Caco-2 (cell line): Measurements from ENCODE around the gene SHLD1. TPM values are rescaled to one million over a fixed set of nuclear protein-coding genes. Genes with fewer than 3 reads are reported as not detected.

ENCODE experiments used
- BruUV-seq: library from RNA; stranded (reverse); fragments of 400-500 nt; replicated peaks from 2 replicates; lab custom pipeline; 2021; lab: Mats Ljungman, UMichigan
- CTCF ChIA-PET: fragments of 300-600 bp; sonication (Branson Sonifier 250); formaldehyde crosslinking; loops from one replicate; lab custom pipeline; 2022; ENCODE audit warnings: antibody characterized with exemption; lab: Charles Lee
- POLR2A ChIA-PET: fragments of 300-600 bp; sonication (Branson Sonifier 250); formaldehyde crosslinking; loops from one replicate; lab custom pipeline; 2022; ENCODE audit warnings: antibody characterized with exemption; lab: Charles Lee
- DNase-seq, 2 experiments: peaks; one replicate each; pipeline versions ENCODE4 v3.0.0 to v3.0.0-alpha.2; 2020 to 2022
- H3K27me3 ChIP-seq: replicated peaks from 2 replicates; pipeline ENCODE4 v1.6.0; 2011; ENCODE audit warnings: low read length; ENCODE audit not compliant: control insufficient read depth, insufficient read depth
- H3K36me3 ChIP-seq: 2 replicates; pipeline ENCODE4 v1.5.1; 2011; ENCODE audit warnings: low read length; ENCODE audit not compliant: control insufficient read depth, insufficient read depth
- H3K4me1 ChIP-seq: fragments of 250-450 bp; sonication (Bioruptor Pico); 2 replicates; pipeline ENCODE4 v1.5.1; 2020; ENCODE audit warnings: mild to moderate bottlenecking
- H3K4me3 ChIP-seq: 2 replicates; pipeline ENCODE4 v1.5.1; 2011; ENCODE audit warnings: low read depth, mild to moderate bottlenecking, control low read depth, low read length
- H3K9me3 ChIP-seq: fragments of 250-450 bp; sonication (Bioruptor Pico); 2 replicates; pipeline ENCODE4 v1.5.1; 2020; ENCODE audit warnings: mild to moderate bottlenecking, moderate library complexity
- H3K27ac Mint-ChIP-seq: one replicate; pipeline ENCODE4 v1.8.0; 2022; ENCODE audit warnings: mixed read lengths; ENCODE audit not compliant: unreplicated experiment
- H3K27me3 Mint-ChIP-seq: one replicate; pipeline ENCODE4 v1.8.0; 2022; ENCODE audit warnings: mixed read lengths; ENCODE audit not compliant: insufficient read depth, unreplicated experiment
- H3K36me3 Mint-ChIP-seq: one replicate; pipeline ENCODE4 v1.8.0; 2022; ENCODE audit warnings: mild to moderate bottlenecking, mixed read lengths; ENCODE audit not compliant: insufficient read depth, unreplicated experiment
- H3K4me1 Mint-ChIP-seq: one replicate; pipeline ENCODE4 v1.8.0; 2022; ENCODE audit warnings: low read depth, mixed read lengths; ENCODE audit not compliant: unreplicated experiment
- H3K4me3 Mint-ChIP-seq: one replicate; pipeline ENCODE4 v1.8.0; 2022; ENCODE audit warnings: mild to moderate bottlenecking, moderate library complexity, mixed read lengths; ENCODE audit not compliant: unreplicated experiment
- H3K9me3 Mint-ChIP-seq: one replicate; pipeline ENCODE4 v1.8.0; 2022; ENCODE audit warnings: mixed read lengths; ENCODE audit not compliant: unreplicated experiment
- CTCF ChIP-seq, 2 experiments: fragments of 200-600 bp in 1 of 2; IDR thresholded peaks; 1 replicate in 1 of 2; 2 replicates in 1 of 2; pipeline versions ENCODE4 v1.5.1 to v1.8.0; 2011 to 2022; ENCODE audit warnings: antibody characterized with exemption in 1 of 2, control low read depth in 1 of 2, inconsistent platforms in 1 of 2, low read depth in 1 of 2, low read length in 1 of 2, mild to moderate bottlenecking in 1 of 2, moderate library complexity in 1 of 2; ENCODE audit not compliant: insufficient read depth in 1 of 2, severe bottlenecking in 1 of 2, unreplicated experiment in 1 of 2
- intact Hi-C: fragments of 100-400 bp; cut with micrococcal nuclease; formaldehyde crosslinking; loops from one replicate; pipeline ENCODE4 v1.10.0; 2022; ENCODE audit not compliant: unreplicated experiment
- total RNA-seq: library from RNA; stranded (reverse); gene quantifications from 2 replicates; pipeline ENCODE4 v1.2.3, GENCODE V29; 2022

Gene SHLD1
- total RNA-seq, 1 experiment from 2014 or later: 4.8 TPM

GRCh38 chr20:5806457-5807263, 56.5 kb downstream of the SHLD1 start:
- no peaks in the 10 kb centered on the region for H3K27me3 Mint-ChIP-seq
- no peak overlapping the region for H3K4me3 Mint-ChIP-seq
- no peaks in the 10 kb centered on the region for H3K9me3 Mint-ChIP-seq
- Histone ChIP-seq H3K27me3 (no peaks in the 10 kb centered on the region), H3K36me3 (no peaks in the 10 kb centered on the region), H3K9me3 (no peaks in the 10 kb centered on the region), H3K4me3 (no peak overlapping the region), H3K4me1 (peaks cover 12% of the 10 kb centered on the region; the same call in 1 of the 2 replicates)
- intact Hi-C loops: loop anchor here (5.0 kb wide), 1 partner anchor 126 kb away; no protein-coding TSS in a partner anchor
- TF ChIP-seq CTCF (IDR thresholded peaks at IDR 0.05; ENCODE audit: insufficient read depth in 1 of 2, low read depth in 1 of 2, low read length in 1 of 2, severe bottlenecking in 1 of 2, unreplicated experiment in 1 of 2): no peak
- BruUV-seq: no TSS peak
- CTCF ChIA-PET: interaction anchor here (1.0 kb wide), 1 partner anchor 126 kb away, joined by 3 read pairs; no protein-coding TSS in a partner anchor
- H3K36me3 Mint-ChIP-seq: peaks cover 5% of the 10 kb centered on the region
- no peak overlapping the region for H3K27ac Mint-ChIP-seq
- DNase-seq: no peak
- POLR2A ChIA-PET: no interaction called here
- H3K4me1 Mint-ChIP-seq: no peaks in the 10 kb centered on the region

- ChIA-PET POLR2A (no interaction called here), CTCF (no interaction called here)
- Mint-ChIP-seq H3K27me3 (no peaks in the 10 kb centered on the region), H3K36me3 (peaks cover 5% of the 10 kb centered on the region), H3K27ac (no peak overlapping the region), H3K9me3 (no peaks in the 10 kb centered on the region), H3K4me1 (no peaks in the 10 kb centered on the region), H3K4me3 (no peak overlapping the region)
- no peak for DNase-seq
- TF ChIP-seq CTCF (IDR thresholded peaks at IDR 0.05; ENCODE audit: insufficient read depth in 1 of 2, low read depth in 1 of 2, low read length in 1 of 2, severe bottlenecking in 1 of 2, unreplicated experiment in 1 of 2): no peak
- intact Hi-C loops: loop anchor here (5.0 kb wide), 1 partner anchor 125 kb away; no protein-coding TSS in a partner anchor
- no peaks in the 10 kb centered on the region for H3K9me3 ChIP-seq
- BruUV-seq: no TSS peak
- no peak overlapping the region for H3K4me3 ChIP-seq
- peaks cover 12% of the 10 kb centered on the region; the same call in 1 of the 2 replicates for H3K4me1 ChIP-seq
- H3K36me3 ChIP-seq: no peaks in the 10 kb centered on the region
- H3K27me3 ChIP-seq: no peaks in the 10 kb centered on the region
Observed at GRCh38 chr20:5807431-5807830, 57.2 kb downstream of the SHLD1 start.

GRCh38 chr20:5808901-5809300, 58.7 kb downstream of the SHLD1 start:
- POLR2A ChIA-PET: no interaction called here
- no peaks in the 10 kb centered on the region for H3K4me1 Mint-ChIP-seq
- TF ChIP-seq CTCF (IDR thresholded peaks at IDR 0.05; ENCODE audit: insufficient read depth in 1 of 2, low read depth in 1 of 2, low read length in 1 of 2, severe bottlenecking in 1 of 2, unreplicated experiment in 1 of 2): no peak
- Histone ChIP-seq H3K36me3 (no peaks in the 10 kb centered on the region), H3K27me3 (no peaks in the 10 kb centered on the region), H3K4me1 (peaks cover 12% of the 10 kb centered on the region; the same call in 1 of the 2 replicates), H3K9me3 (no peaks in the 10 kb centered on the region), H3K4me3 (no peak overlapping the region)
- no peaks in the 10 kb centered on the region for H3K9me3 Mint-ChIP-seq
- no peak for DNase-seq
- BruUV-seq: no TSS peak
- no peaks in the 10 kb centered on the region for H3K27me3 Mint-ChIP-seq
- intact Hi-C loops: loop anchor here (5.0 kb wide), 1 partner anchor 123 kb away; no protein-coding TSS in a partner anchor
- no peak overlapping the region for H3K4me3 Mint-ChIP-seq
- H3K27ac Mint-ChIP-seq: no peak overlapping the region
- peaks cover 5% of the 10 kb centered on the region for H3K36me3 Mint-ChIP-seq
- CTCF ChIA-PET: no interaction called here
